Astrocyte (in vitro differentiated cells and primary cell): ENCODE data around the gene MROH7.

ENCODE experiments used
- CTCF ChIP-seq: IDR thresholded peaks from 2 replicates; pipeline ENCODE4 v1.5.1; 2011; ENCODE audit warnings: low read depth, mild to moderate bottlenecking, inconsistent platforms, low read length, moderate library complexity; ENCODE audit not compliant: insufficient read depth
- EZH2 ChIP-seq: IDR thresholded peaks from 2 replicates; pipeline ENCODE4 v1.6.1; 2012; ENCODE audit warnings: mild to moderate bottlenecking, low read length, inconsistent platforms; ENCODE audit not compliant: insufficient read depth

GRCh38 chr1:54728027-54728426 lies 86.4 kb downstream of the MROH7 start:
- no peak for TF ChIP-seq CTCF
- TF ChIP-seq EZH2 = no peak
